Motor neuron (in vitro differentiated cells): ENCODE measurements around the gene WDR20. TPM values are rescaled to one million over a fixed set of nuclear protein-coding genes. Genes with fewer than 3 reads are reported as not detected.
"Not testable (repeated sequence)": the region's sequence is repeated elsewhere in the genome, so short reads cannot be mapped to it uniquely, and the experiment has no call there.

Experiments used
- ATAC-seq, 8 experiments: fragments of 200-7000 bp; cut with Tn5 transposase; replicated peaks in 6 of 8; 2 replicates each; pipeline ENCODE4 v1.8.0; 2021; ENCODE audit warnings: mild to moderate bottlenecking in 8 of 8, moderate library complexity in 8 of 8
- H3K27ac ChIP-seq, 2 donors: fragments of 250-450 bp; sonication (Bioruptor Pico); 2 replicates each; pipeline ENCODE4 v1.9.0; 2021; ENCODE audit warnings: antibody characterized with exemption in 2 of 2, mild to moderate bottlenecking in 2 of 2, moderate library complexity in 1 of 2
- H3K4me1 ChIP-seq, 2 donors: fragments of 250-450 bp; sonication (Bioruptor Pico); replicated peaks in 1 of 2; 2 replicates each; pipeline ENCODE4 v1.6.1; 2021; ENCODE audit warnings: antibody characterized with exemption in 2 of 2, mild to moderate bottlenecking in 2 of 2, moderate library complexity in 1 of 2
- H3K4me3 ChIP-seq, 5 donors: fragments of 250-450 bp; sonication (Bioruptor Pico); 2 replicates each; pipeline ENCODE4 v1.9.0; 2021; ENCODE audit warnings: antibody characterized with exemption in 5 of 5, mild to moderate bottlenecking in 5 of 5, moderate library complexity in 4 of 5
- WGBS, 10 experiments: fragments of 450-650 bp; shearing (Covaris generic); methylation state at CpG; one replicate each; pipeline ENCODE4 v1.0.0; 2022; 5-methylcytosine and 5-hydroxymethylcytosine counted together
- in situ Hi-C, 9 experiments: fragments of 400-800 bp; cut with MboI; loops; one replicate each; pipeline ENCODE4 v1.15.0; 2021; ENCODE audit warnings: low sequenced_read_pairs in 9 of 9, low pct_unique_long_range_greater_than_20kb in 2 of 9; ENCODE audit not compliant: unreplicated experiment in 9 of 9
- total RNA-seq, 8 experiments: library from RNA; unstranded; fragments of 300-600 nt; gene quantifications; 2 replicates each; pipeline versions ENCODE4 v1.2.3 to v1.2.4, GENCODE V29; 2022

WDR20 gene
- total RNA-seq, 8 experiments from 2014 or later: 15.6 to 32.3 (median 24.8) TPM

GRCh38 chr14:102158797-102159196 is 19.1 kb downstream of the WDR20 start:
- in situ Hi-C loops: no loop called here
- 84 to 100% (median 100%) methylated on average over 1 to 8 of the region's 8 CpGs; no CpG with 5 or more reads in 2 of the 10 experiments for WGBS, 10 experiments
- Histone ChIP-seq H3K4me1 (no peaks in the 10 kb centered on the region), H3K27ac (no peak overlapping the region), H3K4me3 (no peak overlapping the region)
- no peak for ATAC-seq

- H3K27ac ChIP-seq: no peak overlapping the region
- in situ Hi-C loops: no loop called here
- no peaks in the 10 kb centered on the region for H3K4me1 ChIP-seq
- no peak overlapping the region for H3K4me3 ChIP-seq
- peak in 1 of 8 experiments; percentile 47 for ATAC-seq
- WGBS, 10 experiments: 65 to 100% (median 100%) methylated on average over 1 to 4 of the region's 4 CpGs; no CpG with 5 or more reads in 2 of the 10 experiments
These were observed 20.1 kb downstream of the WDR20 start for GRCh38 chr14:102159841-102160240.

DNA sequence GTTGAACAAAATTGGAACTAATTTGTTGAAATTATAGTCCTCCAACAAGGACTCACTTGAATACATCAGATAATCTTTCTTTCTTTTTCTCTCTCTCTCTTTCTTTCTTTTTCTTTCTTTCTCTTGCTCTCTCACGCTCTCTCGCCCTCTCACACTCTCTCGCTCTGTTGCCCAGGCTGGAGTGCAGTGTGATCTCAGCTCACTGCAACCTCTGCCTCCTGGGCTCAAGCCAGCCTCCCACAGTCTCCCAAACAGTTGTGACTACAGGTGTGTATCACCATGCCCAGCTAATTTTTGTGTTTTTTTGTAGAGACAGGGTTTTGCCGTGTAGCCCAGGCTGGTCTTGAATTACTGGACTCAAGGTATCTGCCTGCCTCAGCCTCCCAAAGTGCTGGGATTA is 22.8 kb downstream of the WDR20 start:
- no peak for ATAC-seq
- 90 to 100% (median 99%) methylated on average over 1 to 4 of the region's 4 CpGs; no CpG with 5 or more reads in 1 of the 10 experiments for WGBS, 10 experiments

DNA sequence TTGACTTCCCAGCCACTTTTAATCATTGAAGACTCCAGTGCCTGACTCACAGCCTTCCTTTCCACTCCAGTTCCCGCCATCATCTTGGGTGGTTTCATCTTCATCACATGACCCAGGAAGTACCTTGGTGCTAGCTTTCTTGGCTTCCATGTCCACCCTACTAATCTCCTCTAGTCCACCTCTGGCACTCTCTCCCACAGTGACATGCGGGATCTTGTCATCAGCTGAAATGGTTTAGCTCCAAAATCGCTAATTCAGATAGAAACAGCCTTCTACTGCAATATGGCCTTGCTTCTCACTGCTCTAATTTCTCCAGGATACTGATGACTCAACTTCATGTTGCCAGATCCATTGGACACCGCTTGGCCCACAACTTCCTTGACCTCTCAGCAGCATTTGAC is 24.5 kb downstream of the WDR20 start:
- WGBS, 10 experiments: 76 to 100% (median 97%) methylated on average over 1 to 4 of the region's 4 CpGs
- H3K27ac ChIP-seq: no peak overlapping the region
- no peak overlapping the region for H3K4me3 ChIP-seq
- no peaks in the 10 kb centered on the region for H3K4me1 ChIP-seq
- in situ Hi-C loops: no loop called here
- peak in 3 of 8 experiments; percentile 53 to 75 (median 72) for ATAC-seq

More for the DNA sequence above, 22.8 kb downstream of the WDR20 start:
- Histone ChIP-seq H3K4me3 (no peak overlapping the region), H3K27ac (no peak overlapping the region), H3K4me1 (no peaks in the 10 kb centered on the region)
- in situ Hi-C loops: no loop called here

- WGBS, 10 experiments: 0 to 100% (median 84%) methylated on average over 1 to 4 of the region's 4 CpGs; no CpG with 5 or more reads in 2 of the 10 experiments
- H3K27ac ChIP-seq: no peak overlapping the region
- no peaks in the 10 kb centered on the region for H3K4me1 ChIP-seq
- ATAC-seq: peak in 2 of 8 experiments; percentile 32 to 67
- H3K4me3 ChIP-seq: no peak overlapping the region
- in situ Hi-C loops: no loop called here
These were observed 25.3 kb downstream of the WDR20 start for GRCh38 chr14:102164965-102165364.

- Histone ChIP-seq H3K4me1 (no peaks in the 10 kb centered on the region), H3K4me3 (no peak overlapping the region), H3K27ac (no peak overlapping the region)
- in situ Hi-C loops: no loop called here
- no peak for ATAC-seq
- 56 to 92% (median 85%) methylated on average over 1 to 3 of the region's 3 CpGs for WGBS, 10 experiments
These were observed 30.4 kb downstream of the WDR20 start for GRCh38 chr14:102170061-102170460.

- in situ Hi-C loops: no loop called here
- WGBS, 10 experiments: 63 to 100% (median 93%) methylated on average over 1 to 4 of the region's 4 CpGs
- no peaks in the 10 kb centered on the region for H3K4me1 ChIP-seq
- no peak overlapping the region for H3K4me3 ChIP-seq
- ATAC-seq: no peak
- no peak overlapping the region for H3K27ac ChIP-seq
These were observed 31.7 kb downstream of the WDR20 start for GRCh38 chr14:102171173-102172020.

- H3K4me1 ChIP-seq, ATAC-seq, H3K4me3 ChIP-seq, in situ Hi-C loops, H3K27ac ChIP-seq: not testable (repeated sequence)
- WGBS, 10 experiments: no CpG with 5 or more reads among the region's 2 CpGs
These were observed 32.2 kb downstream of the WDR20 start for GRCh38 chr14:102172021-102172272.

DNA sequence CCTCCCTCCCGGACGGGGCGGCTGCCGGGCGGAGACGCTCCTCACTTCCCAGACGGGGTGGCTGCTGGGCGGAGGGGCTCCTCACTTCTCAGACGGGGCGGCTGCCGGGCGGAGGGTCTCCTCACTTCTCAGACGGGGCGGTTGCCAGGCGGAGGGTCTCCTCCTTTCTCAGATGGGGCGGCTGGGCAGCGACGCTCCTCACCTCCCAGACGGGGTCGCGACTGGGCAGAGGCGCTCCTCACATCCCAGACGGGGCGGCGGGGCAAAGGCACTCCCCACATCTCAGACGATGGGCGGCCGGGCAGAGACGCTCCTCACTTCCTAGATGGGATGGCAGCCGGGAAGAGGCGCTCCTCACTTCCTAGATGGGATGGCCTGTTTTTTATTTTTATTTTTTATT is 33.0 kb downstream of the WDR20 start:
- WGBS, 10 experiments: no CpG with 5 or more reads among the region's 31 CpGs
- ATAC-seq, H3K27ac ChIP-seq, H3K4me3 ChIP-seq, in situ Hi-C loops, H3K4me1 ChIP-seq: not testable (repeated sequence)

- no peaks in the 10 kb centered on the region for H3K4me1 ChIP-seq
- no peak overlapping the region for H3K4me3 ChIP-seq
- H3K27ac ChIP-seq: no peak overlapping the region
- in situ Hi-C loops: no loop called here
- WGBS, 10 experiments: 14 to 100% (median 87%) methylated on average over 1 to 4 of the region's 4 CpGs; no CpG with 5 or more reads in 1 of the 10 experiments
- peak in 1 of 8 experiments; percentile 69 for ATAC-seq
These were observed 37.5 kb downstream of the WDR20 start for GRCh38 chr14:102177161-102177560.

GRCh38 chr14:102178806-102179205 is 39.1 kb downstream of the WDR20 start:
- no peak for ATAC-seq
- 75 to 100% (median 96%) methylated on average over 1 to 5 of the region's 5 CpGs; no CpG with 5 or more reads in 3 of the 10 experiments for WGBS, 10 experiments

GRCh38 chr14:102180248-102180998 is 40.7 kb downstream of the WDR20 start:
- in situ Hi-C loops: no loop called here
- WGBS, 10 experiments: 25 to 65% (median 48%) methylated on average over 1 to 7 of the region's 7 CpGs
- ATAC-seq: peak in 3 of 8 experiments; percentile 64 to 78 (median 74)
- H3K27ac ChIP-seq: no peak overlapping the region
- H3K4me3 ChIP-seq: no peak overlapping the region
- H3K4me1 ChIP-seq: peaks cover 0 to 3% of the 10 kb centered on the region in 2 donors

More at GRCh38 chr14:102178806-102179205, 39.1 kb downstream of the WDR20 start:
- Histone ChIP-seq H3K27ac (no peak overlapping the region), H3K4me3 (no peak overlapping the region), H3K4me1 (no peaks in the 10 kb centered on the region)
- in situ Hi-C loops: no loop called here

GRCh38 chr14:102181187-102181586 is 41.5 kb downstream of the WDR20 start:
- 78 to 100% (median 91%) methylated on average over 1 of the region's 1 CpG; no CpG with 5 or more reads in 3 of the 10 experiments for WGBS, 10 experiments
- H3K4me1 ChIP-seq: peaks cover 0 to 3% of the 10 kb centered on the region in 2 donors
- no peak for ATAC-seq
- in situ Hi-C loops: no loop called here
- no peak overlapping the region for H3K4me3 ChIP-seq
- no peak overlapping the region for H3K27ac ChIP-seq
